ENCODE data around the gene TRABD2B. TPM values are rescaled to one million over a fixed set of nuclear protein-coding genes. Genes with fewer than 3 reads are reported as not detected.

TRABD2B gene
- total RNA-seq, 3 donors from 2014 or later, result not detected

- H3K27me3 Mint-ChIP-seq (ENCODE audit: low read depth), result peaks cover 8% of the 10 kb centered on the region
- DNase-seq, result no peak
- no peaks in the 10 kb centered on the region for H3K4me1 Mint-ChIP-seq (ENCODE audit: low read depth)
- no peaks in the 10 kb centered on the region for H3K36me3 Mint-ChIP-seq (ENCODE audit: insufficient read depth)
- no peaks in the 10 kb centered on the region for H3K9me3 Mint-ChIP-seq
- ATAC-seq, result no peak
- no peak overlapping the region for H3K4me3 Mint-ChIP-seq
Measured at GRCh38 chr1:47785118-47785517, 212.1 kb downstream of the TRABD2B start.

GRCh38 chr1:47784497-47784822 is 212.7 kb downstream of the TRABD2B start:
- Mint-ChIP-seq H3K4me1 (ENCODE audit: low read depth) (no peaks in the 10 kb centered on the region), H3K27me3 (ENCODE audit: low read depth) (peaks cover 8% of the 10 kb centered on the region), H3K9me3 (no peaks in the 10 kb centered on the region), H3K4me3 (no peak overlapping the region), H3K36me3 (ENCODE audit: insufficient read depth) (no peaks in the 10 kb centered on the region)
- ATAC-seq, result no peak
- no peak for DNase-seq

DNA sequence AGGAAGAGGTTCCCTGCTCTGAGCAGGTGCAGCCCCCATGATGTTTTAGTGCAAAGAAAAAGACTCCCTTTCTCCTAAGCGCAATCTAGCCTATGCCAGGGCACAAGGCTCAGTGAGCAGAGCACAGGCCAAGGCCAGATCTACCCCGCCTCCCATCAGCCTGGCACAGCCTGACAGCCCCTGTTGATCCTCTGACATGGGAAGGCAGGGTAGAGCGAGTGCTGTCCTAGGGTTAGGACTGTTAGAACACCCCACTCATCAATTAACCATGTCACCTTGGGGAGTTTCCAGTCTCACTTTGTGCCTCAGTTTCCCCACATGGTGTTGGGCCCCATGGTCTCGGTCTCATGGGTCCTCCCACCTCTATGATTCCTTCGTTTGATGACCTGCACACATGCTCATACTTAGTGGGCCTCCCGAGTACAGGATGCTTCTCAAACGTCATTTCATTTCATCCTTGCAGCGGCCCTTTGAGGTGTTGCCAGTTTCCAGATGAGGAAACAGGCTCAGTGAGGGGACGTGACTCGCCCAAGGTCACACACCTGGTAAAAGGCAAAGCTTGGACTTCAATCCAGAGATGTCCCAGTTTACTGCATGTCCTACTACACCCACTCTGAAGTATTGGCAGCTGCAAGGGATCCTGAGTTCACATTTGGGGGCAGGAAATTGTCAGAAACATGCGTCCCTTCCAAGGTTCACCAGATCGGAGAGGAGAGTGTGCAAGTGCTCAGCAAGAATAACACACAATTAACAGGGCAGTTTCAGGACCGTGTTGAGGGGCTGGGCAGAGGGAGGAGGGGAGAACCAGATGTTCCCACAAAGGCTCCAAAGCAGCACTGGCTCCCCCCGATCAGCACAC is 213.3 kb downstream of the TRABD2B start:
- no peaks in the 10 kb centered on the region for H3K4me1 Mint-ChIP-seq (ENCODE audit: low read depth)
- H3K4me3 Mint-ChIP-seq, result no peak overlapping the region
- no peak for ATAC-seq
- H3K36me3 Mint-ChIP-seq (ENCODE audit: insufficient read depth), result no peaks in the 10 kb centered on the region
- peaks cover 8% of the 10 kb centered on the region for H3K27me3 Mint-ChIP-seq (ENCODE audit: low read depth)
- H3K9me3 Mint-ChIP-seq, result no peaks in the 10 kb centered on the region
- DNase-seq, result no peak

DNA sequence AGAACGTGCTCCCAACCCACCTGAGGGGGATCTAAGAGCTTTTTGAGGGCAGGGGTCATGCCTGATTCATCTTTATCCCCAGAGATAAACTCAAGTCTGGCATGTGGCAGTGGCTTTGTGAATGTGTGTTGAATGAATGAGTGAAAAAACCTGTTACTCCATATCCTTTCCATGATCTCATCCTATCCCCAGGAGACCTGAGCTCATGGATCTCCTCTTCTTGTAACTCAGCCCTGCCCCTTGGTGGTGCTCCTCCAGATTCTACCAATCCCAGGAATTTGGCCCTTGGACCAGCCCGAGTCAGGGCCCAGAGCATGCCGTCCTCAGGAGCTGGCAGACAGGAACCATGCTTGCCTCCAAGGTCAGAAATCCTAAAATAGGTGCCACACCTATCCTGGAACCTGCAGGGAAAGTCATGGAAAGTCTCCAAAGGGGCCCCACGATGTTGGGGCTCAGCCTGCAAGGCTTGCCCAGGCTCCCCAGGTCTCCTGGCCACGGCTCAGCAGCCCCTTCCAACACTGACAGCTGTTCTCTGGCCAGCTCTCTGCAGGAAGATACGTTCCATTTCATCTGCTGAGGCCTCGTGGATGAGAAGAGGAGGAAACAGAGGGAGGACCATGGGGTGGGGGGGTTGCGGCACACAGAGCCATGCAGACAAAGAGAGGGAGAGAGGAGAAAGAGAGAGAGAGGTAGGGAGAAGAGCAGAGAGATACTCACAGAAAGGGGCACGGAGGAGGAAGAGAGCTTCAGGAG is 214.6 kb downstream of the TRABD2B start:
- DNase-seq (no peak), ATAC-seq (no peak)
- H3K36me3 Mint-ChIP-seq (ENCODE audit: insufficient read depth), result no peaks in the 10 kb centered on the region
- no peaks in the 10 kb centered on the region for H3K9me3 Mint-ChIP-seq
- H3K4me1 Mint-ChIP-seq (ENCODE audit: low read depth), result no peaks in the 10 kb centered on the region
- no peak overlapping the region for H3K4me3 Mint-ChIP-seq
- peaks cover 13% of the 10 kb centered on the region for H3K27me3 Mint-ChIP-seq (ENCODE audit: low read depth)

GRCh38 chr1:47781171-47781959 is 215.8 kb downstream of the TRABD2B start:
- no peak for DNase-seq
- no peaks in the 10 kb centered on the region for H3K4me1 Mint-ChIP-seq (ENCODE audit: low read depth)

DNA sequence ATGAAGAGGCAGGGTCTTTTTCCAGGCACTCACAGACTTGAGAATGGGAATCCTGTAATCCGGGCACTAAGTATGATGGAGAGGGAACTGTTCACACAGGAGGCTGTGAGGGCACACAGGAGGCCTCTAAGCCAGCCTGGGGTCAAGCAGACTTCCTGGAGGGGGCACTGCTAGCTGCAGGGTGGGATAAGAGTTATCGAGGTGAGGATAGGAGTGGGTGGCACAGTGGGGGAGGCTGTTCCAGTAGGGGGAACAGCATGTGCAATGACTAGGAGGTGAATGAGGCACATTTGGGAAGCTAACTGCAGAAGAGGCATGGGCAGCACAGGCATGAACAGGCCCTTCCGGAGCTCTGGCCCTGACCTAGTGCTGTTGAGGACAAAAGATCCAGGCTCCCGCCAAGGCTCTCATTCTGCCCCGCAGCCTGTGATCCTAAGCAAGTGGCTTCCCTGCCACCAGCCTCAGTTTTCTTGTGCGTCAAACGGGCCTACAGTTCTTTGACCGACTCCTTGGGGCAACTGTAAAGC is 216.7 kb downstream of the TRABD2B start:
- Mint-ChIP-seq H3K9me3 (no peaks in the 10 kb centered on the region), H3K4me3 (no peak overlapping the region), H3K4me1 (ENCODE audit: low read depth) (no peaks in the 10 kb centered on the region), H3K36me3 (ENCODE audit: insufficient read depth) (no peaks in the 10 kb centered on the region), H3K27me3 (ENCODE audit: low read depth) (peaks cover 15% of the 10 kb centered on the region)
- ATAC-seq (no peak), DNase-seq (no peak)

More at GRCh38 chr1:47781171-47781959, 215.8 kb downstream of the TRABD2B start:
- Mint-ChIP-seq H3K36me3 (ENCODE audit: insufficient read depth) (no peaks in the 10 kb centered on the region), H3K4me3 (no peak overlapping the region), H3K9me3 (no peaks in the 10 kb centered on the region), H3K27me3 (ENCODE audit: low read depth) (peaks cover 13% of the 10 kb centered on the region)
- ATAC-seq, result no peak

- no peaks in the 10 kb centered on the region for H3K4me1 Mint-ChIP-seq (ENCODE audit: low read depth)
- H3K27me3 Mint-ChIP-seq (ENCODE audit: low read depth), result peaks cover 16% of the 10 kb centered on the region
- no peak overlapping the region for H3K4me3 Mint-ChIP-seq
Measured at GRCh38 chr1:47779613-47780012, 217.6 kb downstream of the TRABD2B start.

GRCh38 chr1:47778280-47778679 is 218.9 kb downstream of the TRABD2B start:
- no peaks in the 10 kb centered on the region for H3K36me3 Mint-ChIP-seq (ENCODE audit: insufficient read depth)
- no peak for ATAC-seq

More at GRCh38 chr1:47779613-47780012, 217.6 kb downstream of the TRABD2B start:
- no peak for DNase-seq
- no peak for ATAC-seq
- Mint-ChIP-seq H3K36me3 (ENCODE audit: insufficient read depth) (no peaks in the 10 kb centered on the region), H3K9me3 (no peaks in the 10 kb centered on the region)

GRCh38 chr1:47777322-47777721 is 219.9 kb downstream of the TRABD2B start:
- Mint-ChIP-seq H3K36me3 (ENCODE audit: insufficient read depth) (no peaks in the 10 kb centered on the region), H3K4me1 (ENCODE audit: low read depth) (no peaks in the 10 kb centered on the region), H3K27me3 (ENCODE audit: low read depth) (peaks cover 15% of the 10 kb centered on the region), H3K9me3 (no peaks in the 10 kb centered on the region), H3K4me3 (no peak overlapping the region)
- DNase-seq, result no peak
- no peak for ATAC-seq

More at GRCh38 chr1:47778280-47778679, 218.9 kb downstream of the TRABD2B start:
- Mint-ChIP-seq H3K27me3 (ENCODE audit: low read depth) (peaks cover 16% of the 10 kb centered on the region), H3K4me1 (ENCODE audit: low read depth) (no peaks in the 10 kb centered on the region), H3K4me3 (no peak overlapping the region), H3K9me3 (no peaks in the 10 kb centered on the region)
- DNase-seq, result no peak

DNA sequence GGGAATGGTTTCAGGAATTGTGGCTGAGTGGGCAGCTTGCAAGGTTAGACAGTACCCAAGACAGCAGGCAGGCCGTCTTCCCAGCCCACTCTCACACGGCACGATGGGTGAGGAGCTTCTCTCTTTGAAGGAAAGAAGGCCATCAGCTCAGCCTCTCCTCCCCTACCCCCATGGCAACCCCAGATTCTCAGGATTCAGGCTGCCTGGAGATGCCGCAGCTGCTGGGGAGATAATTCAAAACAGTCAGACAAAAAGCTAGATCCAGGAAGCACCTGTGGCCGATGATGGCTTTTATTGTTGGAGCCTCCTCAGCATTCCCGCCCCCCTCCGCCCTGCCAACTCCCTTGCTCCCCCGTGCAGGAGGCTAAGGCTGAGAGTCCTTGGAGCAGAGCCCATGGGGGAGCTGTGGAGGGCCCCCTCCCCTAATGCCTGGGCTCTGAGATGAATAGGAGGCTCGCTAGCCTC is 220.5 kb downstream of the TRABD2B start:
- Mint-ChIP-seq H3K9me3 (no peaks in the 10 kb centered on the region), H3K4me3 (no peak overlapping the region), H3K27me3 (ENCODE audit: low read depth) (peaks cover 9% of the 10 kb centered on the region), H3K36me3 (ENCODE audit: insufficient read depth) (no peaks in the 10 kb centered on the region), H3K4me1 (ENCODE audit: low read depth) (no peaks in the 10 kb centered on the region)
- ATAC-seq (no peak), DNase-seq (no peak)

- ATAC-seq, result no peak
- peaks cover 11% of the 10 kb centered on the region for H3K27me3 Mint-ChIP-seq (ENCODE audit: low read depth)
- DNase-seq, result no peak
- H3K4me1 Mint-ChIP-seq (ENCODE audit: low read depth), result no peaks in the 10 kb centered on the region
- no peaks in the 10 kb centered on the region for H3K9me3 Mint-ChIP-seq
- no peaks in the 10 kb centered on the region for H3K36me3 Mint-ChIP-seq (ENCODE audit: insufficient read depth)
- no peak overlapping the region for H3K4me3 Mint-ChIP-seq
Measured at GRCh38 chr1:47774986-47775834, 222.0 kb downstream of the TRABD2B start.

GRCh38 chr1:47772960-47773682 is 224.1 kb downstream of the TRABD2B start:
- Mint-ChIP-seq H3K4me1 (ENCODE audit: low read depth) (no peaks in the 10 kb centered on the region), H3K27me3 (ENCODE audit: low read depth) (peaks cover 10% of the 10 kb centered on the region), H3K4me3 (no peak overlapping the region), H3K36me3 (ENCODE audit: insufficient read depth) (no peaks in the 10 kb centered on the region), H3K9me3 (no peaks in the 10 kb centered on the region)
- ATAC-seq (no peak), DNase-seq (no peak)

GRCh38 chr1:47772281-47772680 is 224.9 kb downstream of the TRABD2B start:
- no peaks in the 10 kb centered on the region for H3K36me3 Mint-ChIP-seq (ENCODE audit: insufficient read depth)
- peaks cover 6% of the 10 kb centered on the region for H3K27me3 Mint-ChIP-seq (ENCODE audit: low read depth)
- no peaks in the 10 kb centered on the region for H3K9me3 Mint-ChIP-seq
- ATAC-seq (no peak), DNase-seq (no peak)
- H3K4me1 Mint-ChIP-seq (ENCODE audit: low read depth), result no peaks in the 10 kb centered on the region
- no peak overlapping the region for H3K4me3 Mint-ChIP-seq
